Stomach (tissue), 4 donors: ENCODE measurements around the gene SLC38A11.

ENCODE experiments used
- EP300 ChIP-seq: sonication (generic); formaldehyde crosslinking; IDR thresholded peaks from one replicate; pipeline ENCODE4 v1.6.1; 2017; ENCODE audit warnings: antibody characterized with exemption
- POLR2A ChIP-seq, 4 donors: fragments of 450-650 bp; IDR thresholded peaks; one replicate each; pipeline ENCODE4 v1.6.1; 2016; ENCODE audit warnings: antibody characterized with exemption in 4 of 4, control low read depth in 2 of 4, mild to moderate bottlenecking in 1 of 4, moderate library complexity in 1 of 4
- POLR2AphosphoS5 ChIP-seq, 3 donors: sonication (generic); formaldehyde crosslinking; IDR thresholded peaks; one replicate each; pipeline ENCODE4 v1.6.1; 2016; ENCODE audit warnings: antibody characterized with exemption in 3 of 3
- TF ChIP-seq, protein P1 (sequence below), 7 experiments: fragments of 450-650 bp in 4 of 7; fragments of 200-600 bp in 3 of 7; sonication (generic) in 3 of 7; IDR thresholded peaks; one replicate each; pipeline ENCODE4 v1.5.1; 2016 to 2019; ENCODE audit warnings: antibody characterized with exemption in 7 of 7, control low read depth in 2 of 7, mild to moderate bottlenecking in 1 of 7

DNA sequence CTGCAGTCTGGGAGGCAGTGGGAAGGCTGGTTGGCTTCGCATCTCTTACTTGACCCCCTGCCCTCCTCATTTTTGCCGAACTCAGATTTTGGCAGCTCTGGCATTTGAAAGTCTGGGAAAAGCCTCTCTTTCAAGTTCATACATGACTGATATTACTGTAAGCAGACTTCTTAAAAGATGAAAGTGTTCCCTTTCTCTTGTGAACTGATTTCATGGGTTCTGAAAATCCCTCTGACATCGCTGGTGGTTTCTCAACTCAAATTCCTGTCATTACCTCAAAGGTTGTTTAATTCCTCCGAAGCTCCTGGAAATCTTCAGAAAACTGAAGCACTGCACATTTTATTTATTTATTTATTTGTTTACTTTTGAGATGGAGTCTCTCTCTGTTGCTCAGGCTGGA is 16.9 kb upstream of the SLC38A11 start:
- TF ChIP-seq, protein P1, sequence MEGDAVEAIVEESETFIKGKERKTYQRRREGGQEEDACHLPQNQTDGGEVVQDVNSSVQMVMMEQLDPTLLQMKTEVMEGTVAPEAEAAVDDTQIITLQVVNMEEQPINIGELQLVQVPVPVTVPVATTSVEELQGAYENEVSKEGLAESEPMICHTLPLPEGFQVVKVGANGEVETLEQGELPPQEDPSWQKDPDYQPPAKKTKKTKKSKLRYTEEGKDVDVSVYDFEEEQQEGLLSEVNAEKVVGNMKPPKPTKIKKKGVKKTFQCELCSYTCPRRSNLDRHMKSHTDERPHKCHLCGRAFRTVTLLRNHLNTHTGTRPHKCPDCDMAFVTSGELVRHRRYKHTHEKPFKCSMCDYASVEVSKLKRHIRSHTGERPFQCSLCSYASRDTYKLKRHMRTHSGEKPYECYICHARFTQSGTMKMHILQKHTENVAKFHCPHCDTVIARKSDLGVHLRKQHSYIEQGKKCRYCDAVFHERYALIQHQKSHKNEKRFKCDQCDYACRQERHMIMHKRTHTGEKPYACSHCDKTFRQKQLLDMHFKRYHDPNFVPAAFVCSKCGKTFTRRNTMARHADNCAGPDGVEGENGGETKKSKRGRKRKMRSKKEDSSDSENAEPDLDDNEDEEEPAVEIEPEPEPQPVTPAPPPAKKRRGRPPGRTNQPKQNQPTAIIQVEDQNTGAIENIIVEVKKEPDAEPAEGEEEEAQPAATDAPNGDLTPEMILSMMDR (IDR thresholded peaks at IDR 0.05) = no peak
- TF ChIP-seq POLR2AphosphoS5 (IDR thresholded peaks at IDR 0.05) (no peak), POLR2A (IDR thresholded peaks at IDR 0.05) (no peak), EP300 (no peak)
